ENCODE data around the gene ZDHHC20.

ZDHHC20 gene

GRCh38 chr13:21360463-21360862 lies 98.6 kb downstream of the ZDHHC20 start:
- no peak for DNase-seq

- DNase-seq, result no peak
These were observed 99.2 kb downstream of the ZDHHC20 start for GRCh38 chr13:21359855-21360254.

GRCh38 chr13:21355304-21355703 lies 103.8 kb downstream of the ZDHHC20 start:
- DNase-seq, result no peak

- DNase-seq, result no peak
These were observed 104.4 kb downstream of the ZDHHC20 start for GRCh38 chr13:21354721-21355120.

- peak; percentile 7 to 33 for DNase-seq
These were observed 110.5 kb downstream of the ZDHHC20 start for GRCh38 chr13:21348488-21349120.

- DNase-seq, result no peak
These were observed 111.3 kb downstream of the ZDHHC20 start for GRCh38 chr13:21347753-21348318.

GRCh38 chr13:21344662-21345176 lies 114.4 kb downstream of the ZDHHC20 start:
- peak; percentile 43 to 66 for DNase-seq

GRCh38 chr13:21343659-21344058 lies 115.4 kb downstream of the ZDHHC20 start:
- no peak for DNase-seq

GRCh38 chr13:21342699-21343442 lies 116.2 kb downstream of the ZDHHC20 start:
- no peak for DNase-seq

- DNase-seq, result no peak
These were observed 117.3 kb downstream of the ZDHHC20 start for GRCh38 chr13:21341637-21342422.

- DNase-seq, result no peak
These were observed 120.3 kb downstream of the ZDHHC20 start for GRCh38 chr13:21338639-21339278.

- no peak for DNase-seq
These were observed 120.9 kb downstream of the ZDHHC20 start for GRCh38 chr13:21338156-21338555.

- DNase-seq, result no peak
These were observed 122.3 kb downstream of the ZDHHC20 start for GRCh38 chr13:21336609-21337349.

- no peak for DNase-seq
These were observed 125.9 kb downstream of the ZDHHC20 start for GRCh38 chr13:21333186-21333585.

GRCh38 chr13:21330126-21330861 lies 128.8 kb downstream of the ZDHHC20 start:
- no peak for DNase-seq

- DNase-seq, result no peak
These were observed 130.1 kb downstream of the ZDHHC20 start for GRCh38 chr13:21328836-21329477.

GRCh38 chr13:21328201-21328600 lies 130.9 kb downstream of the ZDHHC20 start:
- DNase-seq, result no peak

GRCh38 chr13:21326155-21327031 lies 132.7 kb downstream of the ZDHHC20 start:
- DNase-seq, result no peak

GRCh38 chr13:21324803-21325202 lies 134.3 kb downstream of the ZDHHC20 start:
- DNase-seq, result no peak

- DNase-seq, result no peak
These were observed 136.1 kb downstream of the ZDHHC20 start for GRCh38 chr13:21322988-21323387.
